GM12801 (cell line): ENCODE measurements around the gene PARD3.

ENCODE experiments used
- TF ChIP-seq, protein P1 (sequence below): IDR thresholded peaks from one replicate; pipeline ENCODE4 v1.5.1; 2011; ENCODE audit warnings: control low read depth; ENCODE audit not compliant: insufficient read length; ENCODE audit errors: extremely low read depth

PARD3 gene

DNA sequence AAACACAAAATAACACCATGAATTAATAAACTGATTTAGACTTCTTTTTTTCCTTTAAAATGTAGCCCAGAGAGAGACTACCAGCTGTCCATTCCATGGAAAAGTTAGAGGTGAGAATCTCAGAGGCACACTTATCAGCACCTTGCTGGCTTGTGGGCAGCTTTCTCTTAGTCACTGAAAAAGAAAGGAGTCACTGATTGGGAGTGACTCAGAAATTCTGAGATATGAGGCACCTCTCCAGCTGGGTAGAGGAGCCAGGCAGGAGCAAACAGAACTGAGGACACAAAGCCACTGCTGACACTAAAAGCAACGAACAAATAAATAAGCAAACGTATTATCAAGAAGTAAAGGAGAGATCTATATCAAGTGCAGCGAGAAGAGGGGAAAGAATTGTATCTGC lies 310.6 kb downstream of the PARD3 start:
- TF ChIP-seq, protein P1, sequence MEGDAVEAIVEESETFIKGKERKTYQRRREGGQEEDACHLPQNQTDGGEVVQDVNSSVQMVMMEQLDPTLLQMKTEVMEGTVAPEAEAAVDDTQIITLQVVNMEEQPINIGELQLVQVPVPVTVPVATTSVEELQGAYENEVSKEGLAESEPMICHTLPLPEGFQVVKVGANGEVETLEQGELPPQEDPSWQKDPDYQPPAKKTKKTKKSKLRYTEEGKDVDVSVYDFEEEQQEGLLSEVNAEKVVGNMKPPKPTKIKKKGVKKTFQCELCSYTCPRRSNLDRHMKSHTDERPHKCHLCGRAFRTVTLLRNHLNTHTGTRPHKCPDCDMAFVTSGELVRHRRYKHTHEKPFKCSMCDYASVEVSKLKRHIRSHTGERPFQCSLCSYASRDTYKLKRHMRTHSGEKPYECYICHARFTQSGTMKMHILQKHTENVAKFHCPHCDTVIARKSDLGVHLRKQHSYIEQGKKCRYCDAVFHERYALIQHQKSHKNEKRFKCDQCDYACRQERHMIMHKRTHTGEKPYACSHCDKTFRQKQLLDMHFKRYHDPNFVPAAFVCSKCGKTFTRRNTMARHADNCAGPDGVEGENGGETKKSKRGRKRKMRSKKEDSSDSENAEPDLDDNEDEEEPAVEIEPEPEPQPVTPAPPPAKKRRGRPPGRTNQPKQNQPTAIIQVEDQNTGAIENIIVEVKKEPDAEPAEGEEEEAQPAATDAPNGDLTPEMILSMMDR = no peak

DNA sequence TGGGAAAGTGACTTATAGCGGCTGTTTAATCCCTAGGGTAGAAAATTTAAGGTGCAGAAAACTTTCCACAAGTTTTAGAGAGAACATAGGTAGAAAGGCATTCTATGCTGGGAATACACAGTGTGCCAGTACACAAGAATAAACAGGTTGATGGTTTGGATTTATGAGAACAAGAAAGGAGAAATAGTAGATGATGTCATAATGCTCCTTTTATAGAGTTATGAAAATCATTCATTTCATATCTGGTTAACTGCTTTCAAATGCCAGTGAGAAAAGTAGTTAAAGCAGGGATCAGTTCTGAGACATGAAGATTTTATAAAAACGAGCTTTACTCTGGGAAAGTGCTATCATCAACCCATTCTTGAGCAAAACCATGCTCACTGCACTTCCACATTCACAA lies 311.4 kb downstream of the PARD3 start:
- TF ChIP-seq, protein P1 = no peak

DNA sequence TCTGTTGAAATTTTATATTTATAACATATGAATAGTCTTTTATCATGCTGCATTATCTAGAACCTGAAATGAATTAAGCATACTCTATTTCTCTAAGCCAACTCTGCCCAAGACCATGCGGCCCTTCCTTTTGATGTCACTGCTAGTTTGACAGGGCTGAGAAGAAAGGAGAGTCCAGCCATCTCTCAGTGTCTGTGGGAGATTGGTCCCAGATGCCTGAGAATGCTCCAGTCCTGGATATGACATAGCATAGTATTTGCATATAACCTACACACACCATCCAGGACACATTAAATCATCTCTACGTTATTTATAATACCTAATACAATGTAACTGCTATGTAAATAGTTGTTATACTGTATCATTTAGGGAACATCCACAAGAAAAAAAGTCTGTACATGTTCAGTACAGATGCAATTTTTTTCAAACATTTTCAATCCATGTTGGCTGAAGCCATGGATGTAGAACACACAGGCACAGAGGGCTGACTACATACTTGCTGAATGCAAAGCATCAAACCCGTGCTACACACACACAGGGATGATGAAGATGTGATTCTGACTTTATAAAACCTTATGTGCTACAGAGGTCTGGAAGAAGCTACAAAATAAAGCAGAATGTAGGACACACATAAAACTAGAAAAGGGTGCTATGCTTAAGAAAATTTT lies 315.4 kb downstream of the PARD3 start:
- TF ChIP-seq, protein P1 = no peak

DNA sequence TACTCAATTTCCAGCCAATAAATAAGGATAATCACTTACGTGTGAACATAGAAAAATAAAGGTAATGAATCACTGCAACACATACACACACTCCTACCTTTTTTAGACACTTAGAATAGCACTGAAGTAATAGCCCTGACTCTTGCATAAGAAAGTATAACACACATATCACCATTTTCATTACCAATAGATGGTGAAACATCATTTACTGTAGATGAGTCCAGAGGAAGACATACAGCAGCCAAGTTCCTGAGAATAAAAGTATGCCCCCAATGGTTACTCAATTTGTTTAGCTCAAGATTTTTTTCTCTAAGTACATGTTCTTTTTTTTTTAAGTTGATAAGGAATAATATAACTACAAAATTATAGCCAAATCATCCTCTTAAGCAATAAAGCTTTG lies 316.3 kb downstream of the PARD3 start:
- TF ChIP-seq, protein P1 = no peak

DNA sequence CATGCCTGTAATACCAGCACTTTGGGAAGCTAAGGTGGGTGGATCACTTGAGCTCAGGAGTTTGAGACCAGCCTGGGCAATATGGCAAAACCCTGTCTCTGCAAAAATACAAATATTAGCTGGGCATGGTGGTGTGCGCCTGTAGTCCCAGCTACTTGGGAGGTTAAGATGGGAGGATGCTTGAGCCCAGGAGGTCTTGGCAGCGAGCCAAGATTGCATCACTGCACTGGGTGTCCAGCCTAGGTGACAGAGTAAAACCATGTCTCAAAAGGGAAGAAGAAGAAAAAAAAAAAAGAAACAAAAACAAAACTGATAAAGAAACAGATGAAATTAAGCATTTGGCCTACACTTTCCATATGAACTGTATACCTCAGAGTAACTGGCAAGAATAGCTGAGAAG lies 319.2 kb downstream of the PARD3 start:
- TF ChIP-seq, protein P1 = no peak

DNA sequence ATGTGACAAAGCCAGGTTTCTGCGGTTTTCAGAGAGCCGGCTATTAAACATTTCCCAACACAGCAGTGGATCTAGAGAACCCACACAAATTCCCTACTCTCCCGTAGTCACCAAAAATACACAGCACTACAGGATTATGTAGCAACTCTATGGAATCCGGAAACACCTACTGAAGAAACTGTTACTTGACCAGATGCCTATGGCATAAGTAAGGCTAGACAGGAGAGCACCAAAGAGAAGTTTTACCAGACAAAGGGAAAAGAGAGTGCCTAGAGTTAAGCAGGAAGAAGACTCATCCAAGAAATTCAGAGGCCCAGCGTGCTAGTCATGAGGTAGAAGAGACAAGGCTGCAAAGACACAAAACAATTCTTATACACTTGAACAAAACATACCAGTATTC lies 321.1 kb downstream of the PARD3 start:
- TF ChIP-seq, protein P1 = no peak

DNA sequence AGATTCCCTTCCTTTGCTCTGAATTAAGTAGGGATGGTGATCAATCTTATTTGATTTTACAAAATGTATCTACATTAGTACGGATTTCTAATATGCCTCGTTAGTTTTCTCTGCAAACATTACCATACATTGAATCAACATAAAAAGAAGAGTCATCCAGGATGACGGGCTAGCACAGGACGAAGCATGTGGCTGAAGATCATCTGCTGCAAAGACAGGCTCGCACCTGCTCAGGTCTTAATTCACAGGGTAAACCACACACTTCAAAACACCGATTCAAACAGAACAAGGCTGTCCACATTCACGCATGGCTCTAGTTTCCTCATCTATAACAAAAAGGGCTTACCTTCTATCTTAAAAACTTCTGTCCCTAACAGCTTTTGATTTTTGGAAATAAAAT lies 323.0 kb downstream of the PARD3 start:
- TF ChIP-seq, protein P1 = no peak
